ENCODE data around the gene CDR2. TPM values are rescaled to one million over a fixed set of nuclear protein-coding genes. Genes with fewer than 3 reads are reported as not detected.

The CDR2 gene
- total and polyA plus RNA-seq, 9 of the 15 experiments (the other 6 are each of a cell fraction or from before 2014, with no cell fraction given) = 4.6 to 30.3 (median 19.9) TPM

- TF ChIP-seq CHD7 (IDR thresholded peaks at IDR 0.05; ENCODE audit: low read depth, low read length) = no peak
- no peak for TF ChIP-seq ZNF695 (CRISPR knock-in tag; IDR thresholded peaks at IDR 0.05)
- TF ChIP-seq GTF2B (IDR thresholded peaks at IDR 0.05; ENCODE audit: extremely low read depth, insufficient read length) = no peak
- no peak for TF ChIP-seq JUNB (CRISPR knock-in tag; conservative IDR thresholded peaks at IDR 0.05)
- no peak for TF ChIP-seq HIVEP1 (CRISPR knock-in tag; IDR thresholded peaks at IDR 0.05)
- TF ChIP-seq RHOXF2B (CRISPR knock-in tag; conservative IDR thresholded peaks at IDR 0.05) = no peak
- TF ChIP-seq SMAD2 (IDR thresholded peaks at IDR 0.05; ENCODE audit: low read depth, low read length) = no peak
- no peak for TF ChIP-seq ZNF12 (CRISPR knock-in tag; IDR thresholded peaks at IDR 0.05)
- TF ChIP-seq RNF219 (CRISPR knock-in tag; IDR thresholded peaks at IDR 0.05) = no peak
- no peak for TF ChIP-seq NR2C1 (IDR thresholded peaks at IDR 0.05)
- no peak for TF ChIP-seq NR2C1 (tag; IDR thresholded peaks at IDR 0.05)
These were observed 59.5 kb downstream of the CDR2 start (continued) for GRCh38 chr16:22314661-22315626.
